PC-9 (cell line): ENCODE data around the gene KATNB1.

Source experiments
- CTCF ChIP-seq: fragments of 200-600 bp; sonication (generic); conservative IDR thresholded peaks from 2 replicates; pipeline ENCODE4 v1.6.1; 2017; ENCODE audit warnings: mixed run types, antibody characterized with exemption, mild to moderate bottlenecking, moderate library complexity
- EZH2 ChIP-seq: fragments of 200-600 bp; sonication (generic); IDR thresholded peaks from 2 replicates; pipeline ENCODE4 v1.8.0; 2017; ENCODE audit warnings: antibody characterized with exemption, low read depth

GRCh38 chr16:57798267-57798810 lies 62.8 kb downstream of the KATNB1 start:
- no peak for TF ChIP-seq CTCF
- no peak for TF ChIP-seq EZH2
